Amygdala (tissue), 56 donors: ENCODE measurements around the gene TMPRSS2.
"Not testable (repeated sequence)": the region's sequence is repeated elsewhere in the genome, so short reads cannot be mapped to it uniquely, and the experiment has no call there.

Source experiments
- DNase-seq, 56 donors: peaks; one replicate each; lab custom pipeline; 2025; lab: John Stamatoyannopoulos, UW

The TMPRSS2 gene

GRCh38 chr21:41428847-41429246 lies 79.1 kb downstream of the TMPRSS2 start:
- no peak for DNase-seq

- DNase-seq, result no peak
These were observed 79.6 kb downstream of the TMPRSS2 start for GRCh38 chr21:41428311-41428710.

- DNase-seq, result no peak
These were observed 80.4 kb downstream of the TMPRSS2 start for GRCh38 chr21:41427556-41427955.

GRCh38 chr21:41426676-41427404 lies 81.1 kb downstream of the TMPRSS2 start:
- no peak for DNase-seq

- DNase-seq, result peak in 25 of 56 donors; percentile 2 to 53 (median 20)
These were observed 81.8 kb downstream of the TMPRSS2 start, which contains the start of gene MX1 for GRCh38 chr21:41425954-41426675. Gene MX1 (plus strand): TSS chr21:41426239. CDS start chr21:41432071, 5,832 bp downstream.

GRCh38 chr21:41425588-41425953 lies 82.4 kb downstream of the TMPRSS2 start:
- DNase-seq, result no peak

GRCh38 chr21:41423305-41423636 lies 84.7 kb downstream of the TMPRSS2 start:
- DNase-seq, result not testable (repeated sequence)

GRCh38 chr21:41422546-41423304 lies 85.2 kb downstream of the TMPRSS2 start:
- DNase-seq, result no peak

- not testable (repeated sequence) for DNase-seq
These were observed 87.0 kb downstream of the TMPRSS2 start for GRCh38 chr21:41420998-41421397.

GRCh38 chr21:41419921-41420862 lies 87.8 kb downstream of the TMPRSS2 start:
- peak in 49 of 56 donors; percentile 15 to 83 (median 54) for DNase-seq

- DNase-seq, result no peak
These were observed 88.8 kb downstream of the TMPRSS2 start for GRCh38 chr21:41418956-41419680.

- DNase-seq, result no peak
These were observed 89.6 kb downstream of the TMPRSS2 start for GRCh38 chr21:41418393-41418792.

- not testable (repeated sequence) for DNase-seq
These were observed 90.5 kb downstream of the TMPRSS2 start for GRCh38 chr21:41417505-41417904.
